C4-2B (cell line): Measurements from ENCODE around the gene RPL36.
"Not testable (repeated sequence)": the region's sequence is repeated elsewhere in the genome, so short reads cannot be mapped to it uniquely, and the experiment has no call there.

Experiments used
- H3K27ac ChIP-seq: fragments of 450-650 bp; 2 replicates; pipeline ENCODE4 v1.5.1; 2017
- CTCF ChIP-seq: fragments of 450-650 bp; conservative IDR thresholded peaks from 2 replicates; pipeline ENCODE4 v1.5.1; 2017; ENCODE audit warnings: mild to moderate bottlenecking
- ZFX ChIP-seq: fragments of 450-650 bp; IDR thresholded peaks from 2 replicates; pipeline ENCODE4 v1.6.1; 2017

RPL36 gene

GRCh38 chr19:5684694-5685430, 5.2 kb upstream of the RPL36 start:
- no peak overlapping the region for H3K27ac ChIP-seq
- TF ChIP-seq CTCF = no peak

- TF ChIP-seq ZFX = peak; percentile 27; the same call in 1 of the 2 replicates
- TF ChIP-seq CTCF = no peak
- peak overlapping the region; percentile 67 for H3K27ac ChIP-seq
Observed at GRCh38 chr19:5686326-5686646, 3.8 kb upstream of the RPL36 start.

- TF ChIP-seq ZFX = no peak
- peak; percentile 98 for TF ChIP-seq CTCF
- peak overlapping the region; percentile 67 for H3K27ac ChIP-seq
Observed at GRCh38 chr19:5686647-5687359, 3.3 kb upstream of the RPL36 start.

GRCh38 chr19:5687360-5688198, 2.5 kb upstream of the RPL36 start:
- peak overlapping the region; percentile 67 for H3K27ac ChIP-seq
- TF ChIP-seq CTCF = peak; percentile 79
- TF ChIP-seq ZFX = no peak

- not testable (repeated sequence) for H3K27ac ChIP-seq
Observed at GRCh38 chr19:5688262-5688881, 1.7 kb upstream of the RPL36 start.

GRCh38 chr19:5690955-5691821, 1.1 kb downstream of the RPL36 start:
- H3K27ac ChIP-seq = peak overlapping the region; percentile 99
- TF ChIP-seq CTCF (no peak), ZFX (no peak)
